Activated CD4-positive, CD25-positive, alpha-beta regulatory T cell (primary cell): ENCODE measurements around the gene TARS3.
"Not testable (repeated sequence)": the region's sequence is repeated elsewhere in the genome, so short reads cannot be mapped to it uniquely, and the experiment has no call there.

Experiments
- DNase-seq, 4 experiments: peaks; one replicate each; lab custom pipeline; 2025; lab: John Stamatoyannopoulos, UW

TARS3 gene

GRCh38 chr15:101654171-101654570, 70.1 kb downstream of the TARS3 start:
- no peak for DNase-seq

GRCh38 chr15:101652786-101653430, 71.4 kb downstream of the TARS3 start:
- no peak for DNase-seq

GRCh38 chr15:101652098-101652785, 72.0 kb downstream of the TARS3 start, which contains the start of gene TM2D3:
TM2D3 (minus strand) TSS chr15:101652381; CDS start chr15:101652361, 20 bp downstream.
- peak; percentile 89 to 96 (median 94) for DNase-seq

- peak in 1 of 4 experiments; percentile 55 for DNase-seq
Measured at GRCh38 chr15:101651554-101652097, 72.6 kb downstream of the TARS3 start.

- no peak for DNase-seq
Measured at GRCh38 chr15:101650145-101650544, 74.1 kb downstream of the TARS3 start.

- no peak for DNase-seq
Measured at GRCh38 chr15:101648356-101648755, 75.9 kb downstream of the TARS3 start.

- DNase-seq: no peak
Measured at GRCh38 chr15:101647251-101647650, 77.0 kb downstream of the TARS3 start.

GRCh38 chr15:101646672-101647071, 77.6 kb downstream of the TARS3 start:
- no peak for DNase-seq

- DNase-seq: no peak
Measured at GRCh38 chr15:101642361-101642760, 81.9 kb downstream of the TARS3 start.

GRCh38 chr15:101641894-101642293, 82.4 kb downstream of the TARS3 start:
- no peak for DNase-seq

GRCh38 chr15:101641129-101641764, 83.0 kb downstream of the TARS3 start:
- DNase-seq: peak; percentile 38 to 53 (median 40)

GRCh38 chr15:101639667-101640066, 84.6 kb downstream of the TARS3 start:
- no peak for DNase-seq

- DNase-seq: no peak
Measured at GRCh38 chr15:101637919-101638318, 86.4 kb downstream of the TARS3 start.

- DNase-seq: no peak
Measured at GRCh38 chr15:101637516-101637915, 86.8 kb downstream of the TARS3 start.

- DNase-seq: no peak
Measured at GRCh38 chr15:101637038-101637437, 87.2 kb downstream of the TARS3 start.

- no peak for DNase-seq
Measured at GRCh38 chr15:101635944-101636727, 88.1 kb downstream of the TARS3 start.

- DNase-seq: no peak
Measured at GRCh38 chr15:101633356-101633755, 90.9 kb downstream of the TARS3 start.

- not testable (repeated sequence) for DNase-seq
Measured at GRCh38 chr15:101626729-101627128, 97.5 kb downstream of the TARS3 start.

- no peak for DNase-seq
Measured at GRCh38 chr15:101625980-101626379, 98.3 kb downstream of the TARS3 start.

GRCh38 chr15:101625184-101625583, 99.1 kb downstream of the TARS3 start:
- DNase-seq: no peak

- no peak for DNase-seq
Measured at GRCh38 chr15:101623367-101624304, 100.6 kb downstream of the TARS3 start.
